HG02798 (cell line): ENCODE measurements around the gene PTPN18.
"Not testable (repeated sequence)": the region's sequence is repeated elsewhere in the genome, so short reads cannot be mapped to it uniquely, and the experiment has no call there.

ENCODE experiments used
- ATAC-seq: cut with Tn5 transposase; IDR thresholded peaks from one replicate; pipeline ENCODE4 v1.9.1; 2021; ENCODE audit warnings: mild to moderate bottlenecking; ENCODE audit not compliant: unreplicated experiment, poor library complexity

Gene PTPN18

DNA sequence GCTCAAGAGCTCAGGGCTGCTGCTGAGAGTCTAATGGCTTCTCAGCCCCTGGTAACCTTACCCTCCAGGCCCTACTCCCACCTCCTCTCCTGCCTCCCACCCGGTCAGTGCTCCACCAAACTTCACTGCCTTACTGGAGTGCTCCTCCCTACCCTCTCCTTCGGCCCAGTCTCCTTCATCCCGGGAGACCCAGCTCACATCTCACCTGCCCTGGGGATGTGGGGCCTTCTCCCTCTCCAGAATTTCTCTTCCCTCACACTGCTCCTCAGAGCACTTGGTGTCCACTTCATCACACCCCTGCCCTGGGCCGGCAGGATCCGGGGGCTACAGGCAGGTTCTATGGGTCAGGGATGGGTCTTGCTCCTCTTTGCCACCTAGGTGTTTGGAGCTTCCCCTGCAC, 21.6 kb downstream of the PTPN18 start:
- no peak for ATAC-seq

DNA sequence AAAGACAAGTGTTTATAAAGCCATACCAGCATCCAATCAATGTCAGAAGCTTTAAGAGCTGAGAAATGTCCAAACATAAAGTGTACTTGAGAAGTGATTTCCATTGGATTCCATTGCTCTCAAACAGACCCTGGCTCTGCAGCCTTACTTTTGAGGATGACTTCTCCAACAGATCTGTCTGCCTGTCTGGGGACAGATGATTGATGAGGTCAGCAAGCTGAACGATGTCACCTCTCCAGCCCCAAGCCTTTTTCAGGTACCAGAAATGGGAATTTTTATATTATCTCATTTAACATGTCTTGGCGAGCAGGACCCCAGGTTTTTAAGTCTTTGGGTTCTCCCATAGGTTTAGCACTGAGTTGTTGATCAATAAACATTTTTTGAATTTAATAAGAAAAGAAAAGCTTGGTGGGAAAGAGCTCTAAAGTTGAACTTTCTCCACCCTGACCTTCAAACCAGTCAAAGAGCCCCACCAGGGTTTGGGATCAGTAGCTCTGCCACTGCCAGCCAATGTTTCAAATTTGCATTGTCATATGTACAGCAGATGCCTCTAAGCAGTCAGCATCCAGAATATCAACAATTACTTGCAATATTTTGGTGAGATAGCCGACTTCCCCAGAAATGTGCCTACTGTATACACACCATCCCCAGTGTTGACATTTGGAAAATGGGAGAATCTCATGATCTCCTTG, 22.5 kb downstream of the PTPN18 start:
- no peak for ATAC-seq

GRCh38 chr2:130378898-130379214, 23.0 kb downstream of the PTPN18 start:
- ATAC-seq = no peak

DNA sequence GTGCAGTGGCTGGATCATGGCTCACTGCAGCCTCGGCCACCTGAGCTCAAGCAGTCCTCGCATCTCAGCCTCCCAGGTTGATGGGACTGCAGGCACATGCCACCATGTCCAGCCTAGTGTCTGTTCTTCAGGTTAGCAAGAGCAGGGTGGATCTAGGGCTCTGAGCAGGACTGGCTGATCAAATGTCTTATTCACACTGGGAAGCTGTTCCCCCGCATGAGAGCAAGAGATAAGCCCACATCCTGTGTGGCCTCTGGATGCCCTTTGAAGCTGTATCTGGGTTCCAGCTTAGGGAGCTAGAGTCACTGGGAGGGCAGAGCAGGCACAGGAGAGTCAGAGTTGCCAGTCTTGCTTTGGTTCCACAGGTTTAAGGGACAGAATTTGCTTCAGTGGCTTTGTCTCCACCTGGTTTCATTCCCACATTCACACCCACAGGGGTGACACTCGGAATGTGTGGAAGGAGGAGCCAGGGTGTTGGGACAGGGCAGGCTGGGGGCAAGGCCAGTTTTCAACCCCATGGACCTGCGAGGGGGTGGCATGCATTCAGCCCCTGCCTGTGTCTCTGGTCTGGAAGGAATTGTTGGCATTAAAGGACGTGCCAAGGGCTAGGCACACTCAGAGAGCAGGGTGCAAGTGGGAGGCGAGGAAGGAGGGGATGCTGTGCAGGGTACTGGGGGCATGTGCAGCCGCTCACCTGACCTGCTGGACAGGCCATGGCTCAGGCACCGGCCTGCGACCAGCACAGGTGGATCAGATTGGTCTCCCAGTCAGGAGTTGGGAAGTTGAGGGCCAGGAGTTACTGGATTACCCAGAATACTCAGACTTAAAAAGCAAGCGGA, 24.5 kb downstream of the PTPN18 start:
- no peak for ATAC-seq

DNA sequence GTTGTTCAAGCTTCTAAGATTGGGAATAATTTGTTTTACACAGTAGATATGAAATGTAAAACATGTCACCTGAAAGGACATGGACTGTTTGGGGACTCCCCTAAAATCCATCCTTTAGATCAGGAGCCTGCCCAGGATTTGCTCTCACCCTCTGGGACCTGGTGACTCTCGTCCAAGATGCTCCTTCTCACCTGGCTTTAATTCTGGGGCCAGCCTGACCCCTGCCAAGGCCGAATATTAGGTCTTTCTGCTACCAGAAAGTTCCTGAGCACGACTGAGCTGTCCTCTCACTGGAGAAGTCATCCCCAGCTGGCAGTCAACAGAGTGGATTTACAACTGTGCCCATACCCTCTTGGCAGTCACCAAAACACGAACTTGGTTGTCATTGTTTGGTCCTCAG, 25.3 kb downstream of the PTPN18 start:
- ATAC-seq = no peak

DNA sequence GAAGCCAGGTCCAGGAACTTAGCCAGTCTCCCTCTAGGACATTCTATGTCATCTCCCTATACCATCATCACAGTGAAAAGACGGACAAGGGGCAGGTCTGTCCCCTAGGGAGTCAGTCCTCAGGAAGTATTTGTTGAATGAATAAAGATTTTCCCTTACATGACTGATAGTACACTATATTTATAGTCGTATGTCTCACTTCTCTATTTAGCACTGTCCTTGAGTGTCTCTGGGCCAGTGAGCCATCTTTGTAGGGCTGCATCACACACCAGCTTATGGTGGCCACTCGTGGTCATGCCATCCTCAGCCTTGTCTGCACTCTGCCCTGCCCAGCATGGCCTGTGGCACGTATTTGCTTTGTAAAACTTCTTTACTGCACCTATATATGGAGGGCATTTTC, 25.8 kb downstream of the PTPN18 start:
- no peak for ATAC-seq

DNA sequence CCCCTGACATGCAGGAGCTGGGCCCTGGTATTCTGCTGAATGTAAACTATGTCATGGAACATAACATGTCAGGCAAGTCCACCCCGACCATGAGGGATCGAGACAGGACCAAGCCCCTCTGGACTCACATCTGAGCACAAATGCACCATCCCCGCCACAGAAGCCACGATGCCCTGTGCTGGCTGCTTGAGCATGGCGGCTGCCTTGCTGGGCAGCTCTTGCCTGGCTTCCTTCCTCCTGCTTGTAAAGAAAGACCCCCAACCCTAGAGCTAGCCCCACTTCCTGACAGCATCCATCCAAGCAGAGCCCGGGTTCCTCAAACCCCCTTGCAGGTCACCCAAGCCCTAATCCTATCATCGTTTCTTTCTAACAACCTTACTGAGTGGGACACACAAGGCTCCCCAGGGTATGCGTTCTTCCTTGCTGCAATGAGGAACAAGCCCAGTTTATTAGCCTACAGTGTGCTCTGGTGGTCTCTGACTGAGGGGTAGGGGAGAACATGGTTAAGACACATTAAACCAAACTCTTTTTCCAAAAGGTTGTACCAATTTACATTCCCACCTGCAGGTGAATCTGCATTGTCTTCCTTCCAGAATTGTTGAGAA, 26.6 kb downstream of the PTPN18 start:
- ATAC-seq = no peak

GRCh38 chr2:130385709-130386108, 29.9 kb downstream of the PTPN18 start:
- ATAC-seq = peak; percentile 68

- ATAC-seq = no peak
Observed at GRCh38 chr2:130387071-130387400, 31.2 kb downstream of the PTPN18 start.

GRCh38 chr2:130387804-130388203, 31.9 kb downstream of the PTPN18 start:
- no peak for ATAC-seq

- no peak for ATAC-seq
Observed at GRCh38 chr2:130388221-130388907, 32.5 kb downstream of the PTPN18 start.

- ATAC-seq = no peak
Observed at GRCh38 chr2:130389358-130389757, 33.5 kb downstream of the PTPN18 start.

GRCh38 chr2:130389783-130390182, 33.9 kb downstream of the PTPN18 start:
- no peak for ATAC-seq

GRCh38 chr2:130390460-130391057, 34.7 kb downstream of the PTPN18 start:
- peak; percentile 18 for ATAC-seq

DNA sequence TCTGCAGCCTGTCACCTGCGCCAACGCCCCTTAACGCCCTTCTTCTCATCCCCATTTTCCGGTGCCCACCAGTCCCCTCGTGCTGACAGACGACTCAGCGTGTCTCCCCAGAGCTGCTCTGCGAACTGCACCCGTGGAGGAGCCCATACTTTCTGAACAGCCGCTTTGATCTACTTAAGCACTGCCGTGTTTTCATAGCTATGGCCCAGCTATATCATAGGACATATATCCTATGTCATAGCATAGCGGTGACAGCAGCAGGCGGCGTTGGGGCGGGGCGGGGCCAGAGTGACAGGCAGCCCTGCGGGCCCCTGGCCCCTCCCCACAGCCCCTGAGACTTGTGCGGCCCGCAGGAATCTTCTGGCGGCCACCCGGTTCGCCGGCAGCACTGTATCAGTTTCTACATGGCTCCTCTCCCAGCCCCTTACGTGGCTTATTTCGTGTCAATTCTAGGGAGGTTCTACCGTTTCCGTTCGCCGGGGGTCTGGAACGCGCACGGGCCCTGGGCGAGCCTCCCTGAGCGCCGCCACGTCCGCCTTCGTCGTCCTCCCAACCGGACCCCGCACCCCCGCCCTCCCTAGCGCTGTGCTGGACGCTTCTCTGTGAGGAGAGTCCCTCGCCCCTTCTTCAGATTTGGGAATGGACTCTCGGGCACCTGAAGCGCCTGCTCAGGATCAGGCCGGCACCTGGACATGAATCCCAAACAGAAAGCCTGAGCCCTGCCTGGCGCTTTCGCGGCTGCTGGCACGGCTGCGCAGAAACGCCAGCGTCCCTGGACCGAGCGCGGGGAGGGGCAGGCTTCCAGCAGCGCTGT, 35.4 kb downstream of the PTPN18 start:
- ATAC-seq = peak; percentile 89

- no peak for ATAC-seq
Observed at GRCh38 chr2:130391872-130392670, 36.2 kb downstream of the PTPN18 start.

- ATAC-seq = no peak
Observed at GRCh38 chr2:130393318-130393910, 37.6 kb downstream of the PTPN18 start.

DNA sequence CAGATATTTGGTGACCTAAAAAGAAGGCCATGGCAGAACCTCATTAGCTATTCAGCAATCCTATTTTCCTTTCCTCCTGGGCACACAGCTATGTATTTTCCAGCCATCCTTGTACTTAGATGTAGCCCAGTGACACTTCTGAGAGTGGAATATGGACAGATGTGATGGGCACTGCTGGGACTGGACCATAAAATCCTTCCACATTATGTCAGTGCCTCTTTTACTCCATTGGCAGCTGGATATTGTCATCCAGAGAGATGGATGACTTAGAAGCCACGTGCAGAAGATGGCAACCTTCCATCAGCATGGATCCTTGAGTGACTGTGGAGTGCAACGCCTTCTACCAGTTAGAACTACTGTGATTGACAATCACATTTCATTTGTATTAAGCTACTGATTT, 50.4 kb downstream of the PTPN18 start:
- ATAC-seq = not testable (repeated sequence)

- not testable (repeated sequence) for ATAC-seq
Observed at GRCh38 chr2:130416693-130417092, 60.8 kb downstream of the PTPN18 start.
